NCI-H2196 (cell line): ENCODE data around the gene RELN.
"Not testable (repeated sequence)": the region's sequence is repeated elsewhere in the genome, so short reads cannot be mapped to it uniquely, and the experiment has no call there.

Experiments
- DNase-seq: peaks from one replicate; lab custom pipeline; 2025; ENCODE audit not compliant: unreplicated experiment; lab: John Stamatoyannopoulos, UW

The RELN gene

DNA sequence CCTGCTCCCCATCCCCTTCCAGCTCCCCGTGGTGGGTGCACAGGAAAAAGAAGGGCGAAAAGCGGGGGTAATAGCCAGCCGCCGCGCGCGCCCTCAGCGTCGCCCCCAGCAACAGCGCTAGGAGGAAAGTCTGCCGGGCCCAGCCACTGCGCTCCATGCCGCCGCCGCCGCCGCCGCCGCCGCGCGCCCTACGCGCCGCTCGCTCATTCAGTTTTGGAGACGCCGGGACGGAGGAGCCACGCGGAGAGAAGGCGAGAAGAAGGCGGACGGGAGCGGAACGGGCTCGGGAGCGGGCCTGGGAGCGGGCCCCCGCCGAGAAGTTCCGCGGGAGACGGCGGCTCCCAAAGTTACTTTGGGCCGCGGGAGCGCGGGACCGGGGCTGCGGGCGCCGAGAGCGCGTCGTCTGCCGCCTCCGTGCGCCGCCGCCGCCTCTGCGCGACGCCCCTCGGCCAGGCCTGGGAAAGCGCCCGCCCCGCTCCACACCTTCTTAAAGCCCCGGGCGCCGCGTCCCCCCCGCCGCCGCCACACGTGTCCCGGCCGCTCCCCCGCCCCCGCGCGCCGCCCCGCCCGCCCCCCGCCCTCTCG lies at the start of gene RELN:
Gene RELN, minus strand, starts transcription at position 459 of the 585 bp plus-strand sequence. Its CDS starts 302 bp downstream, at position 157.
- peak; percentile 75 for DNase-seq

DNA sequence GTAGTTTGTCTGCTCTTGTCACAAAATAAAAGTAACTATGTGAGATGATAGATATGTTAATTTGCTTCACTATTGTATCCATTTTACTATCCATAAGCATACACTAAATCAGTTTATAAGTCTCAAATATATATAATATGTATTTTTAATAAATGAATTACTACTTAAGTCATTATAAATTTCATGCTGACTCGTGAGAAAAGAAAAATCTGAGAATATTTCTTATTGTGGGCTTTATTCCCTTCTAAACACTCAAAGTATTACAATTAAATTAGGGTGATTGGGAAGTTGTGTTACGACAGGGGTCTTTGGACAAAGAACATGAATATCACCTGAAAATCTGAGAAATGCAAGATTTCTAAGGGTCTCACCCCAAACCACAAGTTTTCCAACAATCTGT lies 48.7 kb upstream of the RELN start:
- no peak for DNase-seq

DNA sequence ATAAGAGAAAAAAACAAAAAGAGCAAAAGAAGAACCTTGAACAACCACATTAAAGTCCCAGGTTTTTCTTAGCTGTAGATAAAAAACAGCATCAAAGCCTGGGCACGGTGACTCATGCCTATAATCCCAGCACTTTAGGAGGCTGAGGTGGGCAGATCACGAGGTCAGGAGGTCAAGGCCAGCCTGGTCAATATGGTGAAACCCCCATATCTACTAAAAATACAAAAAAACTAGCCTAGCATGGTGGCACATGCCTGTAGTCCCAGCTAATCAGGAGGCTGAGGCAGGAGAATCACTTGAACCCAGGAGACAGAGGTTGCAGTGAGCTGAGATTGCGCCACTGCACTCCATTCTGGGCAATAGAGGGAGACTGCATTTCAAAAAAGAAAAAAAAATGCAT lies 47.4 kb upstream of the RELN start:
- not testable (repeated sequence) for DNase-seq

DNA sequence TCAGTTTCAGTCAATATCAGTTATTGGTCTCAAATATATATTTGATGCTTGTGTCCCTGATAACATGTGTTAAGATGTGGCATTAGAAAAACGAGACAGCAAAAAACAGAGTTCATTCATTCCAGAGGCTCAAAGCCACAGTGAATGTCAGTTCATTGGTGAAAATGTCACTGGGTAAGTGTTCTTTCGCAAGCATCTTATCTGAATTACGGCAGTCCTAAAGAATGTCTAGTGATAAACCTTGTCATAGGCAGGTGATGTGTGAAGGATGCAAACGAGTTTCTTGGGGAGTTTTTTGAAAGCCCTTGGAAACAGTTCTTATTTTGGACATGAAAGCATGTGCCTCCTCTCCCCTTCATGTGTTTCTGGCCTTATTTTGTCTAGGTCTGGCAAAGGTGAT lies 45.9 kb upstream of the RELN start:
- DNase-seq, result no peak

DNA sequence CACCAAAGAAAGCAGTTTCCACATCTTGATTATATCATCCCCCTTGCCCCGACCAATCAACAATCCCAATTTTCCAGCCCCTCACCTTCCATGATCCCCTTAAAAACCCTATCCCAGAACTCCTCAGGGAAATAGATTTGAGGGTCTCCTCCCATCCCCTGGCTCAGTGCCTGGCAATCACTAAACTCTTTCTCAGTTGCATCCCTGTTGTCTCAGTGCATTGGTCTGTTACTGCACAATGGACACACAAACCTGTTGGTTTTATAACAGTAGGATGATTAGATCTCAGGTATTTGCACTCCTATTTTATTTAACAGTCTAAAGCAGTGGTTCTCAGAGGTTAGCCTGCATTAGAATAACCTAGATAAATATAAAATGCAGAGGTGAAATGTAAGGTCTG lies 45.2 kb upstream of the RELN start:
- DNase-seq, result no peak

DNA sequence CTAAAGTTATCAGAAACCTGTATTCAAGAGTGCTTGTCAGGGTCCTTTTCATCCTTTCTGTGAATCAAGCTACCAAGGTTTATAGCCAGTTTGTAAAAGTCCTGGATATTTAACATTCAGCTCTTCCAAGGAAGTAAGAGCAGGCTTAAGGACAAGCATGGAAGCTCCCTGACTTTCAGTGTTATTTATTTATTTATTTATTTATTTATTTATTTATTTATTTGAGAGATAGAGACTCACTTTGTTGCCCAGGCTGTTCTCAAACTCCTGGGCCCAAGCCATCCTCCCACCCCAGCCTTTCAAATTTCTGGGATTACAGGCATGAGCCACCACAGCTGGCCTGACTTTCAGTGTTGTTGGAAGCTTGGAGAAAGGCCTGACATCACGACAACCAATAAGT lies 44.4 kb upstream of the RELN start:
- no peak for DNase-seq

DNA sequence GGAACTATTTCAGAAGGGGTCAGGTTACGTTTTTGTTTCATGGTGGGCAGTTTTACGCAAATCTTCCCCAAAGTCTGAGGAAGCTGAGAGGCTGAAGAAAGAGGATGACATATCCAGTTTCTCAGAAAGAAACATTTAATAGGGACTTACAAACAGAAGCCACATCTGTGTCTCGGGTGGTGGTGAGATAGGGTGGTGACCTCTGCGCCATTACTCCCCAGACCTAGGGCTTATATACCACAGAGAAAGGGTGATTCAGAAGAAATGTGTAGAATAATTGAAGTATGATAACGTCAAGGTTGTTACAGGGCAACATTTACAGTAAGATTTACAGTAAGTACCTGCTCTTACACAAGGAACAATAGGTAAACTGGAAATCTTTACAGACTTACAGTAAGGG lies 43.0 kb upstream of the RELN start:
- DNase-seq, result no peak

DNA sequence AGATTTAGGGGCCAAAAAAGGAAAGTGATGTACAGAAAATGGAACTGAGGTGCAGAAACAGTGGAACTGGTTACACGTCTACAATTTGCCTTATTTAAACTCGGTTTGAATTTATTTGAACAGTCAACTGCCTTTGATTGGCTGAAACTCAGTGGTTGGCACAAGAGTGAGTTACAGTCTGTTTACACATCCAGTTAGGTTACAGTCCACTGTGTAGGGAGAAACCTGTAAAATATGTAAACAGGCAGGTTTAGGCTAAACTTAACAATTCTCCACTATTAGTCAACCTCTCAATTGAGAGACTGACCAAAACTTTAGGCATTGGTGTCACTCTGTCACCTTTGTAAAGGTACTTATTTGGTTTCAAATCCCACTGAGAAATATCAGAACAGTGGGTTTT lies 40.3 kb upstream of the RELN start:
- no peak for DNase-seq

DNA sequence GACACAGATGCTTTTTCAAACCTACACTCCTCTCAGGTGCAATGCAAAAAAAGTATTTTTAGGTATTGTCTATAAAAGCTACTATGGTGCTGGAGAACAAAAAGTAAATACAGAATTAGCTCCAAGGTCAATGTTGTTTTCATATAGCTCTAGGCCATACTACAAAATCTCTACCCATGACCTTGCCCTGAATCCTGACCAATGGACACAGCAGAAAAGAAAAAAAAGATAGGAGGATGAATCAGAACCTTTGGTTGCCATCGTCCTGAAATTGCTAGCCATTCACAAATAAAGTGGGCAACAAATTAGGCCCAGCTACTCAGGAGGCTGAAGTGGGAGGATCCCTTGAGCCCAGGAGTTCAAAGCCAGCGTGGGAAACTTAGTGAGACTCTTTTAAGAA lies 35.2 kb upstream of the RELN start:
- DNase-seq, result no peak

DNA sequence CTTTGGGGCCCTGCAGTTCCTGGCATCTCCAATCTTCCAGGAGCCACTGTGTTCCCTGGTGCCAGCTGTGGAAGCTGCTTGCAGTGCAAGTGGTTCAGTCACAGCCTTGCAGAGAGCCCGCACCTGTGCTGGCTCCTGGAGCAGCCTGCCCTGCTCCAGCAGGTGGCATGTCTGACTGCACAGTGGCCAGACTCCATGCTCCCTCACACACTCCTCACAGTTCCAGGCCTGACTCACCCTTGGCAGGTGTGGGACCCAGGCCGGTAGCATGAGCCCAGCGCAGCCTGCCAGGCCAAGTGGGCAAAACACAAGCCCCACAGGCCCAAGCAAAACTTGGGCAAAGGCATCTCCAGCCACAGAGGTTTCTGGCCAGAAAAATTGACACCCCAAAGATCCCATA lies 33.6 kb upstream of the RELN start:
- no peak for DNase-seq

DNA sequence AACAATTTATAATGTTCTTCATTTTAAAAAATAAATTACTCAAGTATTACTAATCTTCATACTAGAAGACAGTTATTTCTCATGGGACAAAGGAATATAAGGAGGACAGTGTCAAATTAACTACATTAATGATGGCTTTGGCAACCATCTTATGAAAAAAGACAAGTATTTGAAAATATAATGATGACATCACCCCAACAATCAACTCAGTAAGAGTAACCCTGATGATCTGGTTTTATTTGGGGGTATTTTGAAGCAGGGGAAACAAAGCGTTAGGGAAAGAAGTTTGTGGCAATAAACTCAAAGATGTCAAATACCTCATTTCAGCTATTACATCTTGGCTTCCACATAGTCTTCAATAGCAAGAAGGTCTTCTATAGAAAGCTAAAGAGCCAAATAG lies 29.0 kb upstream of the RELN start:
- no peak for DNase-seq

DNA sequence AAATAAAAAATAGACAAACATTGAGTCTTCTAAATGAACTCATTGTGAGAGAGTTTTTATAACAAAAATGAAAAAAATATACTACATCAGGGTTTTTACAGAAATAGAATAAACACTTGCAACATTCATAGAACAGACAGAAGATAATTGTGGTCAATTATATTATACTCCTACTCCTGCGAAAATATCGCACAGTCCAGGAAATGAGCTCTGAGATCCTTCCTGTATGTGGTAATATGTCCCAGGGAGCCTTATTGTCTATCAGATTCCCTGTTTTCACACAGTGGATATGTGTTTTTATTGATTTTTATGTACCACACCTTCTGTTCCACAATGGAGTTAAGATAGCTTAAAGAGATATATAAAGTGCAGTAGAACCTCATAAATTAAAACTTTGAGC lies 27.5 kb upstream of the RELN start:
- no peak for DNase-seq

DNA sequence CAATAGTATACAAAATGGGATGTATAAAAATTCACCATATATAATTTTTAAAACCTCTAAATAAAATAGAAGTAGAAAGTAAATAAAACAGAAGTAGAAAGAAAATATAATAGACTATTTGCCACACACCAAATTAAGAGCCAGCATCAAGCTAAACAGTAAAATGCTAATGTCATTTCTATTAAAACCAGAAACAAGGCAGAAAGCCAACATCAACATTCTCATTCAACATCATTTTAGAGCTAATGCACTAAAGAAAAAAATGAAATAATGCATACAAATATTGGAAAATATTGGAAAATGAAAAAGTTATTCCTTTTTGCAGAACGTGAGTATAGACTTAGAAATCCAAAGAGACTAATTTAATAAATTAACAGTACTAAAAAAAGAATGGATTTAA lies 23.4 kb upstream of the RELN start:
- DNase-seq, result no peak

DNA sequence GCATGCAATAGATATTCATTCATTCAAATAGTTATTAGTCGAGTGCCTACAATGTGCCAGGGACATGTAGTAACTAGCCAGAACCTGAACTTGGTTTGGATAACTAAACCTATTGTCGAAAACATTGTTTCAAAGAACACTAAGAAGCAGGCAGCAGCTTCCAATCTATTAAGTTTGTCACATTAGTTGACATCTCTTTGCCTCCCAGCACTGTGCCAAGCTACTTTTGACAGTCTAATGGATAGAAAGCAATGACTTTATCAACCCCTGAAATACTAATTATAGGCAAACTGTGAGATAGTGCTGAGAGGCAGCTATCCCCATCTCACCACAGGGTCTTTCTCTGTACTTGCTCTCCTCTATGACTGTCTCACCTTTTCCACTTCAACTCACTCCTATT lies 22.4 kb upstream of the RELN start:
- DNase-seq, result no peak

DNA sequence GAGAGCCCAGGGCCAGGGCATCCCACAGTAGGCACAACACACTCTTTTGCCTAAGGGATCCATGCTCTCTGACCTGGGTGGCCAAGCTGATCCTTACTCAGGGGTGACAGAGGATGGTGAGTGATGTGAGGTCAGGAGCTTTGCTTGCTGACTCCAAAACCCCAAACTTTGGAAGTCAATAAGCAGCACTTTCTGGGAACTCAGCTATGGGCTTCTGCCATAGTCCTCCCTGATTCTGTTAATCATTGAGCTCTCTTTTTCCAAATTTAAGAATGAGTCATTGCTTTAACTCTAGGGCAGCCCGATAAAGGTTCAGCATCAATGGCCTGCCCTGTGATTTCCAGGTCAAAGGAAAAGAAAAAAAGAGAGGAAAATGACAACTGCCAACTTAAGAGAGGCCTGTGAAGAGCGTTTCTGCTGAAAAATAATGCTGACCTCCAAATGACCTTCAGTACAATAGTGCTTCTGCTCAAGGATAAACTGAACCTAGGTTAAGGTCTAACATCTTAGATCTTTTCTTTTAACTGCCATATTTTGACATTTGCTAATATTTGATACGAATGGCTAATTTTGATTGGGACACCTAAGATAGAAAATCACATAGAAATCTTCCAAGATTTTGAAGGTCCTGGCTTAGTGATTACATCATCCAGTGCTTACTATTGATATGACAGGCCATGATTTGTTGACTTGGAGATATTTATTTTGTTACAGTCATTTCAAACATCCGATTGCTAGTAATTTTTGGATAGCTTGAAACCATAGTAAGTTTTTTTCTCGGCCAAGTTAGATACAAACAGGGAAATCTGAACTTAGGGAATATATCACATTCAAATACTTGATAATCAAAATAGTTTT lies 20.8 kb upstream of the RELN start:
- DNase-seq, result no peak

DNA sequence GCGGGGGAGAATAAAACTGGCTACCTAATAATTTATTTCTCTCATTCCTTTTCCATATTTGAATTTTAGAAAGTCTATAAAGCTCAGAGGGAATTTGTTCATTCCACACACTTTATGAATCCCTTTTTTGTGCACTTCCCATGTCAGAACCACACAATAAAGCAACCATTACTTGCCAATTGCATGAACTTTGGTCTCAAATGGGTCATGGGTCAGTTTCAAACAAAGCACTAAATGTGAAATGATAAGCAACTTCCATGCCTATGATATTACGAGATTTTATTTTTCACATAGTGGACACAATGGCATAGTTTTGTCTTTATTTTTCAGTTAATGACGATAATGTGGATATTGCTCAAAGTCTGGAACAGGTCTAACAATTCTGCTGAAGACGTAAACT lies 18.6 kb upstream of the RELN start:
- DNase-seq, result no peak

DNA sequence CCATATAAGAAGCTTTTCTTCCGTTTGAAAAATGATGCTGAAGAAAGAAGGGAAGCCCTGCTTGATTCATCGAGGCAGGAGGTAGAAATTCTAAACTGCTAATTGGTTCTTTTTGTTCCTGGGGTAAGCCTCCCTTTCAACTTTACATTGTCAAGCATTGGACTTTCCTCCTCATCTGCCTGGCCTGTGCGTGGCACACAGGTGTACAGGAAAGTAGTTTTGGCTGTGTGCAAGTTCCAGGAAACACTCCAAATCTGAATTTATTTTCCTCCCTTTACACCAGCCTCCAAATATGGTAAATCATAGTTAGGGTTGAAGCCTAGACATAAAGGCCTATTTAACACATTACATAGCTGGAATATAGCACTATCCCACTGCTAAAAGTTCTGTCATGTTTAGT lies 18.2 kb upstream of the RELN start:
- DNase-seq, result no peak

DNA sequence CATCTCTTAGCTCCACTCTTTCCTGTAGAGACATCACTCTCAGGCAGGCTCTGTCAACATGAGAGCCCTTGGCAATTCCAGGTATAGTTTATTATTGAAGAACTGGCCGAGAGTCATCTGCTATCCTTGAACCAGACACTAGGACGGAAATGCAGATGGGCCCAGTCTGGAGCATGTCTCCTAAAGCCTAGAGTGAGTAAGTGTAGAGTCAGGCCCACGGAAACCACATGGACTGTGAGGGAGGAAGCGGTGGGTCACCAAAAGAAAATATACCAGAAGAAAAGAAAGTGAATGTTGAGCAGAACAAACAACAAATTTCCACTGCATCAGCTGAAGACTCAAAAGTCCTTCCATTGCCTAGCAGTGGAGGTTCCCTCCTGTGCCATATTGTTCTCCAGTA lies 15.7 kb upstream of the RELN start:
- no peak for DNase-seq

DNA sequence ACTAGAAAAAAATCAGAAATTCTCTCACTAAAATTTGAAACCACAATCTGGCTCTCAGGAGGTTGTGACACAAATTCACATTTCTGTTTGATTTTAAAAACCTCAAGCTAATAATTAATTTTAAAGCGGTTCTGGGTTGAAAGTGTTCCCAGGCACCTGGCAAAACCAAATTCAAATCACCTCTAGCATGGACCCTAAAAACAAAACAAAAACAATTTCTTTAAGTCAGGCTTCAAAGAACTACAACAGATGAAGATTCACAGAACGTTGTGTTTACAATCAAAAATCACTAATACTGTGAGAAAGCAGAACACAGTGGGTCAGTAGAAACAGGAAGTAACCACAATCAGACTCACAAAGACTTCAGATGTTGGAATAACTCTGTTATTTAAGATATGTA lies 7.2 kb upstream of the RELN start:
- DNase-seq, result no peak

DNA sequence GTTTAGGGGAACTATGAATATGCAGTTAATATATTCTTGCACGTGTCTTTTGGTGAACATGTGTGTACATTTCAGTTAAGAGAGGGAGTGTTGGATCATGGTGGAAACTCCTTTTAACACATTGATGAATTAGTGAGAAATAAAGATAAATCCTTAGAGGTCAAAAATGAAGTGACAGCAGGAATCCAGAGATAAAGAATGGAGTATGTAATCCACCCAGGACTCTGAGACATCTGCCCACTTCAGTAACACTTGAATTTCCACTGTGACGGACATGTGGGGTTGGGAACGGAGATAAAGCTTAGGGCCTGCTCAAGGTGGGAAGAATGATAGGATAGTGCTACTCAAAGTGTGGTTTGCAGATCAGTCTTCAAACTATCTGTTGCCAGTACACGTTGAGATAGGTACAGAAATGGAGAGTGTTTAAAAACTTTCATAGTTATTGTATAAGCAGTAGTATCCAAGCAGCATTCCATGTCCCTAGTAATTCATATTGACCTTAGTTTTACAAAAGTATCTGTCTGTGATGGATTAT lies 6.6 kb upstream of the RELN start:
- DNase-seq, result no peak

DNA sequence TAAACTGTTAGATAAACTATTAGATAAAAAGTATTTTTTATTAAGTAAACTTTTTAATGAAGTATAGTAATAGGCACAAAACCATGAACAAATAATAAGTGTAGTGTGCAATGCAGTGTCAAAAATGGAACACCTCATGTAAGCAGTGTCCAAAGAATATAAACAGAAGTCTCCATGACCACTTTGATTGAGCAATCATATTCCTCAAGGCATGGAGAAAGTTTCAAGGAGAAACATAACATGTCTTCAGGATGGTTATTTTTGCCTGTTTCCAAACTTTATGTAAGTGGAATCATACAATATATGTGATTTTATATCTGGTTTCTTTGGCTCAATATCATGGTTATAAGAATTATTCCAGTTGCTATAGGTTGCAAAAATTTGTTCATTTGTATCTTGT lies 6.1 kb upstream of the RELN start:
- DNase-seq, result no peak

DNA sequence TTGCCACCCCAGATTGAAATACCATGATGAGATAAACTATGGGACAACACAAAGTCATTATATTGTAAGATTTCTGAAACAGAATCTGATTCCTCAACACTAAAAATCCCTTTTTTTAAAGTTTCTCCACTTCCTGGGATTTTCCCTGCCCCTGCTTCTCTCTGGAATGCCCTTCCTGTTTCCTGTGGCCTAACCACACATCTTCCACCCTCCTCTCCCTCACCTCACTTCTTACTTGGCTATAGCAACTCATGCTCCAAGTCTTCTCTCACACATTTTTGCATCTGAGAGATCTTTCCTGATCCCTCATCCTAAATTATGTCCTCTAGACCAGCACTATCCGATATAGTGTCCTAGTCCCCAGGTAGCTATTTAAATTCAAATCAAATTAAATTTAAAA lies 4.1 kb upstream of the RELN start:
- DNase-seq, result no peak

DNA sequence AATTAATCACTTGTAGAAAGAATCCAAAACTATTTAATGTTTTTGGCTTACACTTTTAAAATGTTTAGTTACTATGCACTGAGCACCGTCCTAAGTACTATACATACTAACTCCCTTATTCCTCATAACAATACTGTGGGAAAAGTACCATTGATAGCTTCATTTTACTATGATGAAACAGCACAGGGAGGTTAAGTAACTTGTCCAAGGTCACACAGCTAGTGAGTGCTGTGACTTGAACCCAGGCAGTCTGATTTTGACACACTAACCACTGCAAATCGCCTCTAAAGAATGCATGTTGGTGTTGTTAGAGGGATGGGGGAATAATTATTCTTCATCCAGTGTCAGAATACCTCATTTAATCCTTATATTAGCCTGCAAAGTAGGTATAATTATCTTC lies 1.9 kb upstream of the RELN start:
- no peak for DNase-seq
